HepG2 (cell line): ENCODE data around the gene NEK6. TPM values are rescaled to one million over a fixed set of nuclear protein-coding genes. Genes with fewer than 3 reads are reported as not detected.
A peak's percentile ranks its signal among the peaks of the same experiment; 100 is the strongest.

Experiments used
- ATAC-seq: fragments of 200-7000 bp; cut with Tn5 transposase; 3 replicates; pipeline ENCODE4 v1.9.1; 2020; ENCODE audit warnings: mild to moderate bottlenecking, moderate library complexity
- BruUV-seq: library from RNA; stranded (reverse); fragments of 400-500 nt; replicated peaks from 2 replicates; lab custom pipeline; 2021; lab: Mats Ljungman, UMichigan
- CTCF ChIA-PET: fragments of 300-600 bp; formaldehyde crosslinking; extraction: SDS; loops from one replicate; lab custom pipeline; 2021; ENCODE audit warnings: low total read pairs, inconsistent platforms, low intra/inter-chr PET ratio; lab: Yijun Ruan, JAX
- POLR2A ChIA-PET: fragments of 350-600 bp; sonication (Branson Sonifier 250); formaldehyde crosslinking; loops from one replicate; lab custom pipeline; 2020; ENCODE audit warnings: antibody characterized with exemption, inconsistent platforms; lab: Yijun Ruan, JAX
- DNase-seq: peaks from one replicate; pipeline ENCODE4 v3.0.0-alpha.2; 2015; ENCODE audit warnings: low spot score
- FAIRE-seq: peaks from 3 replicates; lab custom pipeline; 2011; peaks lifted over from hg19 to GRCh38; lab: Jason Lieb, UNC
- H2AFZ ChIP-seq: one replicate; pipeline ENCODE4 v1.6.1; 2011; ENCODE audit warnings: low read length, inconsistent platforms
- H3K27ac ChIP-seq: fragments of 300-600 bp; 3 replicates; pipeline ENCODE4 v1.8.0; 2011; ENCODE audit warnings: mixed run types, mild to moderate bottlenecking, mixed read lengths, low read length, inconsistent platforms; ENCODE audit not compliant: insufficient read depth; ENCODE audit errors: extremely low read length
- H3K27me3 ChIP-seq, 2 experiments: fragments of 200-600 bp in 1 of 2; 2 replicates in 1 of 2; 3 replicates in 1 of 2; pipeline versions ENCODE4 v1.6.0 to v1.8.0; 2011; ENCODE audit warnings: low read length in 2 of 2, mild to moderate bottlenecking in 2 of 2, moderate library complexity in 2 of 2, inconsistent platforms in 1 of 2; ENCODE audit not compliant: insufficient read depth in 2 of 2, control insufficient read depth in 1 of 2
- H3K36me3 ChIP-seq, 2 experiments: fragments of 200-600 bp in 1 of 2; replicated peaks in 1 of 2; 2 replicates in 1 of 2; 3 replicates in 1 of 2; pipeline versions ENCODE4 v1.5.1 to v1.8.0; 2011; ENCODE audit warnings: low read length in 2 of 2, inconsistent platforms in 1 of 2; ENCODE audit not compliant: insufficient read depth in 2 of 2, control insufficient read depth in 1 of 2
- H3K4me1 ChIP-seq: 2 replicates; pipeline ENCODE4 v1.5.1; 2012; ENCODE audit warnings: low read length, inconsistent platforms; ENCODE audit not compliant: insufficient read depth
- H3K4me2 ChIP-seq: 2 replicates; pipeline ENCODE4 v1.6.0; 2011; ENCODE audit warnings: low read depth, low read length, inconsistent platforms
- H3K4me3 ChIP-seq, 3 experiments: fragments of 200-600 bp in 1 of 3; sonication (generic), shearing (Covaris generic) in 1 of 3; replicated peaks in 1 of 3; 2 replicates each; pipeline ENCODE4 v1.5.1; 2011 to 2016; ENCODE audit warnings: low read length in 3 of 3, inconsistent platforms in 2 of 3, low read depth in 2 of 3, mild to moderate bottlenecking in 2 of 3, control low read depth in 1 of 3, mixed read lengths in 1 of 3; ENCODE audit not compliant: insufficient read depth in 1 of 3
- H3K79me2 ChIP-seq: one replicate; pipeline ENCODE4 v1.6.1; 2011; ENCODE audit warnings: low read length, inconsistent platforms; ENCODE audit not compliant: insufficient read depth
- H3K9ac ChIP-seq: 2 replicates; pipeline ENCODE4 v1.6.0; 2011; ENCODE audit warnings: mild to moderate bottlenecking, low read depth, low read length, inconsistent platforms; ENCODE audit not compliant: insufficient read depth
- H3K9me3 ChIP-seq: 2 replicates; pipeline ENCODE4 v1.5.1; 2012; ENCODE audit warnings: mild to moderate bottlenecking, low read length
- H4K20me1 ChIP-seq: 2 replicates; pipeline ENCODE4 v1.6.0; 2011; ENCODE audit warnings: inconsistent platforms, mild to moderate bottlenecking, low read length, moderate library complexity; ENCODE audit not compliant: insufficient read depth
- AKAP8 ChIP-seq: sonication (generic); formaldehyde crosslinking; IDR thresholded peaks from 2 replicates; pipeline ENCODE4 v1.5.1; 2020; ENCODE audit warnings: mild to moderate bottlenecking, missing genetic modification reagents
- MAFG ChIP-seq: sonication (generic); formaldehyde crosslinking; IDR thresholded peaks from 2 replicates; pipeline ENCODE4 v1.5.1; 2020; ENCODE audit warnings: mild to moderate bottlenecking, missing genetic modification reagents
- NFIB ChIP-seq: sonication (generic); formaldehyde crosslinking; IDR thresholded peaks from 2 replicates; pipeline ENCODE4 v1.9.0; 2021; ENCODE audit warnings: missing genetic modification reagents, mild to moderate bottlenecking, borderline replicate concordance
- NPAS2 ChIP-seq: sonication (generic); formaldehyde crosslinking; IDR thresholded peaks from 2 replicates; pipeline ENCODE4 v1.8.0; 2022; ENCODE audit warnings: mild to moderate bottlenecking, missing genetic modification reagents, borderline replicate concordance
- POLR2AphosphoS2 ChIP-seq: IDR thresholded peaks from 2 replicates; pipeline ENCODE4 v1.6.1; 2011; ENCODE audit warnings: low read depth, low read length, improper control_type of control experiment
- ZNF101 ChIP-seq: sonication (generic); formaldehyde crosslinking; IDR thresholded peaks from 2 replicates; pipeline ENCODE4 v1.4.0; 2020; ENCODE audit warnings: mild to moderate bottlenecking, low read depth, missing genetic modification reagents, borderline replicate concordance
- ZNF557 ChIP-seq: sonication (generic); formaldehyde crosslinking; IDR thresholded peaks from 2 replicates; pipeline ENCODE4 v1.4.0; 2020; ENCODE audit warnings: missing genetic modification reagents
- ZNF598 ChIP-seq: sonication (generic); formaldehyde crosslinking; IDR thresholded peaks from 2 replicates; pipeline ENCODE4 v1.5.1; 2020; ENCODE audit warnings: mild to moderate bottlenecking, missing genetic modification reagents, borderline replicate concordance
- ZNF790 ChIP-seq: sonication (generic); formaldehyde crosslinking; IDR thresholded peaks from 2 replicates; pipeline ENCODE4 v1.8.0; 2022; ENCODE audit warnings: missing genetic modification reagents, mild to moderate bottlenecking, borderline replicate concordance
- WGBS: methylation state at CpG from one replicate; pipeline ENCODE4 v1.1.6; 2017; ENCODE audit warnings: low lambda C conversion rate; 5-methylcytosine and 5-hydroxymethylcytosine counted together
- in situ Hi-C: cut with HindIII; loops from 2 replicates; pipeline ENCODE4 v1.10.0; 2017; ENCODE audit warnings: low pct_unique_long_range_greater_than_20kb; ENCODE audit not compliant: extremely low pct_ligation_motif_present
- intact Hi-C: fragments of 100-400 bp; cut with micrococcal nuclease; formaldehyde crosslinking; loops from one replicate; pipeline ENCODE4 v1.10.0; 2022; ENCODE audit not compliant: unreplicated experiment
- polyA plus RNA-seq, 8 experiments: library from polyadenylated mRNA; depleted of rRNA in 3 of 8; stranded (reverse) in 7 of 8; unstranded in 1 of 8; fragments of >200 nt; fragmentation: Illumina TruSeq in 4 of 8; extraction: Trizol in 4 of 8; gene quantifications; 2 replicates each; pipeline versions ENCODE4 v1.2.1 to v1.2.3, GENCODE V29; 2011 to 2016; ENCODE audit warnings: low read depth in 4 of 8, missing spikeins in 1 of 8, mixed read lengths in 1 of 8; ENCODE audit not compliant: insufficient read depth in 1 of 8
- total RNA-seq, 5 experiments: library from RNA; depleted of rRNA; stranded (reverse); fragments of >200 nt; fragmentation: Illumina TruSeq; extraction: Trizol; gene quantifications; 2 replicates each; pipeline ENCODE4 v1.2.3, GENCODE V29; 2016; ENCODE audit warnings: low read depth in 1 of 5
- TF ChIP-seq, protein P1 (sequence below): sonication (generic); formaldehyde crosslinking; IDR thresholded peaks from 2 replicates; pipeline ENCODE4 v1.4.0; 2020; ENCODE audit warnings: mild to moderate bottlenecking, missing genetic modification reagents
- TF ChIP-seq, protein P2 (sequence below): sonication (generic); formaldehyde crosslinking; IDR thresholded peaks from 2 replicates; pipeline ENCODE4 v1.4.0; 2020; ENCODE audit warnings: mild to moderate bottlenecking, low read depth, missing genetic modification reagents

Gene NEK6
- total and polyA plus RNA-seq, 2 of the 13 experiments (the other 11 are each of a cell fraction or from before 2014, with no cell fraction given): 30.4 to 119 TPM

DNA sequence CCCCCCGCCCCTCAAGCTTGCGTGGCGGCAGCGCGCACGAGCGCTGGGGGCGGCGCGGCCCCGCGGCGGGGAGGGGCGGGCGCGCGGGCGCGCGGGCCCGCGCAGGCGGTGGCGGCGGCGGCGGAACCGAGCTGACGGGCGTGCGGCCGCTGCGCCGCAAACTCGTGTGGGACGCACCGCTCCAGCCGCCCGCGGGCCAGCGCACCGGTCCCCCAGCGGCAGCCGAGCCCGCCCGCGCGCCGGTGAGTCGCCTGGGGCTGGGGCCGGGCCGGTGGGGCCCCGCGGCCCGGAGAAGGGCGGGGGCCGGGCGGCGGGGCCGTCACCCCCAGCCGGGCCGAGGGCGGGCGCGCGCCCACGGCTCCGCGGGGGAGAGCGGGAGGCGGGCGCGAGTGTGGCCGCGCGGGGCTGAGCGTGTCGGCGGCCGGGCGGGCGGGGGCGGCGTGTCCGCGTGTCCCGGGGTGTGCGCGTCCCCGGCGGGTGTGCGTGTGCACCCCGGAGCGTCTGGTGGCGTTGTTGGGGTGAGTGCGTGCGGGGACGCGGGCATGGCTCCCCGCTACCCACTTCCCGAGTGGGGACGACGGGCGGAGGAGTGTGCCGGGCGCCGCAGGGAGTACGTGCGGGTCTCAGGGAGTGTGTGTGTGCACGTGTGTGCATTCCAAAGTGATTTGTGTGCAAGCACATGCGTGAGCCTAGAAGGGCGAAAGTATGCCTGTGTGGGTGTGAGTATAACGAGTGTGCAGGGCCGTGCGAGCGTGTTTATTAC is at the start of gene NEK6 (continued):
- TF ChIP-seq NFIB: no peak
- TF ChIP-seq AKAP8 (CRISPR knock-in tag): 0 out of 2 replicates have a peak, but pooled peaks have one; percentile 50

DNA sequence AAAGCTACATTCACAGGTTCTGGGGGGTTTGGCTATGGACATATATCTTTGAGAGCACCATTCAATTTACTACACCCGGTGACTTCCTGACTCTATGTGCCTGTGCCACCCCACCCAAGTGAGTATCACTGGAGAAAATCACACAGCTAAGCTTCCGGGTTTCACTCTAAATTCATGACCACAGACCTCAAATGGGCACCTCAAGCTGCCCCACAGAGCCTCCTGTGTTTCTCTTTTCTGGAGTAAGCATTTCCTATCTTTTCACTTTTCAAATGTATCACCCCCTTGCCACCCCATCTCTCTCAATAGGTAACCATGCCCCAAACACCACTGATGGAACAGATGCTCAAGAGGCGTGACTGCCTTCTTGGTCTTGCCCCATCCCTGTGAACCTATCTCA is 49.2 kb upstream of the NEK6 start:
- H3K9ac ChIP-seq: no peak overlapping the region
- H4K20me1 ChIP-seq: no peaks in the 10 kb centered on the region
- no peak overlapping the region for H2AFZ ChIP-seq
- DNase-seq (no peak), FAIRE-seq (no peak), ATAC-seq (no peak)
- no peak overlapping the region for H3K27ac ChIP-seq
- no peak overlapping the region for H3K4me3 ChIP-seq
- WGBS: 41% methylated on average over 3 of the region's 3 CpGs
- POLR2A ChIA-PET: no interaction called here
- intact Hi-C loops (no loop called here), in situ Hi-C loops (no loop called here)
- no peak overlapping the region for H3K4me2 ChIP-seq
- no peaks in the 10 kb centered on the region for H3K9me3 ChIP-seq
- TF ChIP-seq ZNF101 (CRISPR knock-in tag) (no peak), MAFG (CRISPR knock-in tag) (no peak), POLR2AphosphoS2 (no peak), ZNF790 (CRISPR knock-in tag) (no peak), ZNF557 (no peak), ZNF598 (CRISPR knock-in tag) (no peak), NPAS2 (CRISPR knock-in tag) (no peak)
- TF ChIP-seq, protein P1, sequence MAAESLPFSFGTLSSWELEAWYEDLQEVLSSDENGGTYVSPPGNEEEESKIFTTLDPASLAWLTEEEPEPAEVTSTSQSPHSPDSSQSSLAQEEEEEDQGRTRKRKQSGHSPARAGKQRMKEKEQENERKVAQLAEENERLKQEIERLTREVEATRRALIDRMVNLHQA (CRISPR knock-in tag): no peak
- TF ChIP-seq, protein P2, sequence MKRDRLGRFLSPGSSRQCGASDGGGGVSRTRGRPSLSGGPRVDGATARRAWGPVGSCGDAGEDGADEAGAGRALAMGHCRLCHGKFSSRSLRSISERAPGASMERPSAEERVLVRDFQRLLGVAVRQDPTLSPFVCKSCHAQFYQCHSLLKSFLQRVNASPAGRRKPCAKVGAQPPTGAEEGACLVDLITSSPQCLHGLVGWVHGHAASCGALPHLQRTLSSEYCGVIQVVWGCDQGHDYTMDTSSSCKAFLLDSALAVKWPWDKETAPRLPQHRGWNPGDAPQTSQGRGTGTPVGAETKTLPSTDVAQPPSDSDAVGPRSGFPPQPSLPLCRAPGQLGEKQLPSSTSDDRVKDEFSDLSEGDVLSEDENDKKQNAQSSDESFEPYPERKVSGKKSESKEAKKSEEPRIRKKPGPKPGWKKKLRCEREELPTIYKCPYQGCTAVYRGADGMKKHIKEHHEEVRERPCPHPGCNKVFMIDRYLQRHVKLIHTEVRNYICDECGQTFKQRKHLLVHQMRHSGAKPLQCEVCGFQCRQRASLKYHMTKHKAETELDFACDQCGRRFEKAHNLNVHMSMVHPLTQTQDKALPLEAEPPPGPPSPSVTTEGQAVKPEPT (CRISPR knock-in tag): no peak
- H3K36me3 ChIP-seq: no peaks in the 10 kb centered on the region
- no peaks in the 10 kb centered on the region for H3K4me1 ChIP-seq
- CTCF ChIA-PET: no interaction called here
- H3K27me3 ChIP-seq: peaks cover 0 to 30% of the 10 kb centered on the region in 2 experiments; a peak in 2 of 5 replicates
- BruUV-seq: no TSS peak
- H3K79me2 ChIP-seq: no peaks in the 10 kb centered on the region
